GM18867 (cell line): ENCODE measurements around the gene XRCC3.

Experiments used
- ATAC-seq: cut with Tn5 transposase; IDR thresholded peaks from one replicate; pipeline ENCODE4 v1.9.1; 2021; ENCODE audit warnings: mild to moderate bottlenecking, moderate library complexity; ENCODE audit not compliant: unreplicated experiment

Gene XRCC3

GRCh38 chr14:103707329-103708263 lies 7.7 kb downstream of the XRCC3 start:
- no peak for ATAC-seq

- no peak for ATAC-seq
These were observed 8.5 kb downstream of the XRCC3 start for GRCh38 chr14:103706551-103707328.

GRCh38 chr14:103705504-103706284 lies 9.6 kb downstream of the XRCC3 start:
- no peak for ATAC-seq

- ATAC-seq, result no peak
These were observed 10.1 kb downstream of the XRCC3 start for GRCh38 chr14:103705118-103705503.

- ATAC-seq, result no peak
These were observed 10.5 kb downstream of the XRCC3 start for GRCh38 chr14:103704708-103705107.

- no peak for ATAC-seq
These were observed 11.5 kb downstream of the XRCC3 start for GRCh38 chr14:103703433-103704385.

GRCh38 chr14:103702497-103703432 lies 12.5 kb downstream of the XRCC3 start:
- no peak for ATAC-seq

- no peak for ATAC-seq
These were observed 13.2 kb downstream of the XRCC3 start for GRCh38 chr14:103702095-103702494.

- ATAC-seq, result no peak
These were observed 14.3 kb downstream of the XRCC3 start for GRCh38 chr14:103700753-103701490.

- ATAC-seq, result no peak
These were observed 15.1 kb downstream of the XRCC3 start for GRCh38 chr14:103699901-103700752.

GRCh38 chr14:103699261-103699661 lies 16.0 kb downstream of the XRCC3 start:
- no peak for ATAC-seq

GRCh38 chr14:103698380-103699260 lies 16.6 kb downstream of the XRCC3 start:
- no peak for ATAC-seq

- ATAC-seq, result no peak
These were observed 17.5 kb downstream of the XRCC3 start for GRCh38 chr14:103697603-103698379.

GRCh38 chr14:103697206-103697602 lies 18.0 kb downstream of the XRCC3 start:
- no peak for ATAC-seq

- no peak for ATAC-seq
These were observed 18.7 kb downstream of the XRCC3 start for GRCh38 chr14:103696466-103697071.
